HT1080 (cell line): ENCODE data around the gene PP2D1. TPM values are rescaled to one million over a fixed set of nuclear protein-coding genes. Genes with fewer than 3 reads are reported as not detected.

Experiments used
- DNase-seq: peaks from one replicate; pipeline ENCODE4 v3.0.0-alpha.2; 2015; ENCODE audit warnings: low read depth
- total RNA-seq: library from RNA; depleted of rRNA; stranded (reverse); fragments of >200 nt; shearing (Covaris generic); gene quantifications from 2 replicates; pipeline ENCODE4 v1.2.3, GENCODE V29; 2014

PP2D1 gene
- total RNA-seq, 1 experiment from 2014 or later, result not detected

DNA sequence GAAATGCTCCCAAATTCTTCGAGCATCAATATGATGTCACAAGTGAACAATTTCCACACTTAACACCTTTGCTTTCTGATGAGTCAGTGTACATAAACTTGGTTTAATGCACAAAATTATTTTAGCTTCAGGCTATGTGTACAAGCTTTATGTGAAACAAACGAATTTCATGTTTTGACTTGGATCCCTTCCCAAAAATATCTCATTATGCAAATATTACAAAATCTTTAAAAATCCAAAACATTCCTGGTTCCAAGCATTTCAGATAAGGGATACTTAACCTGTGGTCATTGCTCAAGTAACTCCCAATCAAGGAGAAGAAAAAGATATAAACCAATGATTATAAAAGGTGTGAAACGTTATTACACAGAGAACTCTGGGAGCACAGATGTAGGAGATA is 40.0 kb downstream of the PP2D1 start:
- DNase-seq, result no peak

DNA sequence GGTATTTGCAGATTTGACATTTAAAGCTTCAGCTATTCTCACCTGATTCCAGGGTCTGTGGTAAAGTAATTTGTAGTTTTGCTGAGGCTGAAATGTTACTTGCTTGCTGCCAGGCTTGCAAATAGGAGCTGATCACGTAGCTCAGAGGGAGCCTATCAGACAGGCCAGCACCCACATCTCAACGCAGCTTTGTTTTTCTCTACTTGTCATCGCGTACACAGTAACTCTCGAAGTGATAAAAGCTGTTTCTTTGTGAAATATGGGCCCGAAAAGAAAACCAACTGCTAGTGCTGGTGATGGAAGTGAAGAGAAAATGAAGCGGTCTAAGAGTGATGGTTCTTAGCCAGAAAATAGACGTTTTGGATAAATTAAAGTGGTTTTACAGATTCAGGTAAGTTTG is 41.7 kb downstream of the PP2D1 start:
- no peak for DNase-seq

DNA sequence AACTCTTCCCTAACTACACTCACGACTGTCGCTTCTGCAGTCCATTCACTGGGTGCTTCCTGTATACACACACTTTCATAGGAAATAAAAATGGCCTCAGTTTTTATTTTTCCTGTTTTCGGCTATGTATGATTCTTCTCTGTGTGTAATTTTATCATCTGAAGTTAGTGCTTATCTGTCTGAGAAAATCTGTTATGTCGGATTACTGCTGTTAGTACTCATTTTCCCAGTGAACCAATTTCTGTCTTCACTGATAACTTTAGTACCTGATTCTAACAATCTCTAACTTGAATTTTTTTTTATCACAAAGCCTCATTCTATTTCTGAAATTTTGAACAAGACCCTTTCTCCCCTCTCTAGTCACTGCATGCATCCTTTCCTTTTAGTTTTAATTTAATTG is 44.3 kb downstream of the PP2D1 start:
- no peak for DNase-seq

DNA sequence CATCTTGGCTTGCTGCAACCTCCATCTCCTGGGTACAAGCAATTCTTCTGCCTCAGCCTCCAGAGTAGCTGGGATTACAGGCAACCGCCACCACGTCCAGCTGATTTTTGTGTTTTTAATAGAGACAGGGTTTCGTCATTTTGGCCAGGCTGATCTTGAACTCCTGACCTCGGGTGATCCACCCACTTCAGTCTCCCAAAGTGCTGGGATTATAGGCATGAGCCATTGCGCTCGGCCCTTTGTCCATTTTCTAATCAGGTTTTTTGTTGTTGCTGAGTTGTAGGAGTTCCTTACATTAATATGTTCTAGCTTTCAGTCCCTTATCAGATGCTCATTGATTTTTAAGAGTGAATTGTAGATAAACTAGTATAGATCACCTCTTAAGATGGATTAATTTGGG is 44.9 kb downstream of the PP2D1 start:
- no peak for DNase-seq

DNA sequence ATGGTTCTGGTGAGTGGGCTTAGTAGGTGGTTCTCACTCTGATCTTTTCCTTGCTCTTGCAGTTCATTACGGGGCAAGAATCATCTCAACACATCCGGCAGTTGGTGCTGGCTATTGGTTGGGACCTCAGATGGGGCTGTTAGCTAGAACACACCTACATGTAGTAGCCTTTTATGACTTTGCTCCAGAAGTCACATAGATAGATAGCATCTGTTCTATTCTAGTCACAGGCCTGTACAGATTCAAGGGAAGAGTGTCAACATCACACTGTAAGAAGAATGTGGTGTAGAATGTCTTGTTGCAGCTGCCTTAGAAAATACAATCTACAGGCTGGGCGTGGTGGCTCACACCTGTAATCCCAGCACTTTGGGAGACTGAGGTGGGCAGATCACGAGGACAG is 50.1 kb downstream of the PP2D1 start:
- no peak for DNase-seq

DNA sequence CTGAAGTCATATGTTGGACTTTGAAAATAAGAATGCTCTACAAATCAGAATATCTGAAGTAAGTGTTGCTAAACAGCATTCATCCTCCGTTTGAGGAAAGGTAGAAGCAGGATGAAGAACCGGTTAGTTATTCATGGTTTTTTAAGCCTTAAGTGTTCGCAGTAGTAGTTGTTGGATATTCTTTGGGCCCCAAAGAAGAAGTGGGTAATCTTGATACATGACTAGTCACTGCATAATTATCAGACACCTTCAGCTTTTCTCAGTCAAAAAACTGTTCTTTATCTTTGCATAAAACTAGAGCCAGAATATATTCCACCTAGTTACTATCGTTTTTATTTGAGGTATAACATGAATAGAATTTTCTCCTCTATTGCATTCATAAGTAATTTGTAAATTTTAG is 51.4 kb downstream of the PP2D1 start:
- no peak for DNase-seq

DNA sequence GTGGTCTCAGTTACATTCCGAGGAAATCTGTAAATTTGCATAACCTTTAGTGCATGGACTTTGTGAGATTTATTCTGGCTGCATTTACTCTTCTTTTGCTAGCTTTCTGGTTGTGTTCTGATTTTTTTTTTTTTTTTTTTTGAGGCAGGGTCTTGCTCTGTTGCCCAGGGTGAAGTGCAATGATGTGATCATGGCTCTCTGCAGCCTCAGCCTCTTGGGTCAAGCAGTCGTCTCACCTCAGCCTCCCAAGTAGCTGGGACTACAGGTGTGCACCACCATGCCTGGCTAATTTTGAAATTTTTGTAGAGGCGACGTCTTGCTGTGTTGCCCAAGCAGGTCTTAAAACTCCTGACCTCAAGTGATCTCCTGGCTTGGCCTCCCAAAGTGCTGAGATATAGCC is 52.6 kb downstream of the PP2D1 start:
- no peak for DNase-seq

DNA sequence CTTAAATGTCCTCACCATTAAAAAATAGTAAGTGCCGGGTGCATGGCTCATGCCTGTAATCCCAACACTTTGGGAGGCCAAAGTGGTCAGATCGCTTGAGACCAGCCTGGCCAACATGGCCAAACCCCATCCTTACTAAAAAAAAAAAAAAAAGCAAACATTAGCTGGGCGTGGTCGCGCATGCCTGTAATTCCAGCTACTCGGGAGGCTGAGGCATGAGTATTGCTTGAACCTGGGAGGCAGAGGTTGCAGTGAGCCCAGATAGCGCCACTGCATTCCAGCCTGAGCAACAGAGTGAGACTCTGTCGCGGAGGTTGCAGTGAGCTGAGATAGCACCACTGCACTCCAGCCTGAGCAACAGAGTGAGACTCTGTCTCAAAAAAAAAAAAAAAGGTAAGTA is 54.7 kb downstream of the PP2D1 start:
- peak; percentile 1 for DNase-seq

DNA sequence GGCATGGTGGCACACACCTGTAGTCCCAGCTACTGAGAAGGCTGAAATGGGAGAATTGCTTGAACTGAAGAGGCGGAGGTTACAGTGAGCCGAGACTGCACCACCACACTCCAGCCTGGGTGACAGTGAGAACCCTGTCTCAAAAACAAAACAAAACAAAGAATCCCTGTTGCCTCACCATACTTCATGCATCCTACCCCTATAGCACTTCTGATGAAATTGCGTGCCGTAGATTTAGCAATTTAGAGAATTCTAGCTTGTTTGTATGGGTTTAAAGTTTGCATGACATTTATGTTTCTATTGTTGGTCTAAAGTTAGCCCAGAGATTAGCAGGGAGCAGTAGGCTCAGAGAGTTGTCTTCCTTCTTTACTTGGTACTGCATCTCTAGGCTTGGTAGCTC is 57.4 kb downstream of the PP2D1 start:
- no peak for DNase-seq

DNA sequence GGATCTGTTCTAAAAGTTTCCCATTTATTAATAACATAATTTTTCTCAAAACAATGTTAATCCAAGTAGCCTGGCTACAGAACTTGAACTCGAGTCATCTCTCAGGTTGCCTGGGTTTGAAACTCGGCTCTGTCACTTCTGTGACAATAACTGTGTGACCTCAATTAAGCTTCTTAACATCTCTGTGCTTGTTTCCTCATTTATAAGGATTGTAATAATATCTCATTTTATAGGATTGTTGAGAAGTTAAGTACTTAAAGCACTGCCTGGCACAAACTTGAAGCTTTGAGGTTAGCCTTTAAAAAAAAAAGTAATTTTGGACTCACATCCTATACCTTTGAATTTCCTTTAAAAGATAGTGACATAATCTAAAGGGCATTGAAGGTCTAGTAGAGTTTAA is 61.7 kb downstream of the PP2D1 start:
- no peak for DNase-seq

DNA sequence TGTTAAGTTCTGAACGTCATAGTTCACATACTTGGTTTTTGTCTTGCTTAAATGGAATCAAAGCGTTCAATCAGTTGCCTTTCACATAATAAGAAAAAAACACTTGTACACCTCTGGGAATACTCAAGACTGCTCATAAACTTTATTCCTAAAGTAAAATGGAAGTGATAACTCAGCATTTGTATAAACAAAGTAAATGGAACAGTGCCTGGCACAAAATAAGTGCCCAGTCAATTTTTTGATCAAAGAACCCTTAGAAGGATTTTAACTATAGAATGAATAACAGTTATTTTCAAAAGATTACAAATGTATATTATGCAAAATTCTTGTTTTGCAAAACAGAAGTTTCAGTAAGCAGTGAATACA is 63.9 kb downstream of the PP2D1 start:
- no peak for DNase-seq

DNA sequence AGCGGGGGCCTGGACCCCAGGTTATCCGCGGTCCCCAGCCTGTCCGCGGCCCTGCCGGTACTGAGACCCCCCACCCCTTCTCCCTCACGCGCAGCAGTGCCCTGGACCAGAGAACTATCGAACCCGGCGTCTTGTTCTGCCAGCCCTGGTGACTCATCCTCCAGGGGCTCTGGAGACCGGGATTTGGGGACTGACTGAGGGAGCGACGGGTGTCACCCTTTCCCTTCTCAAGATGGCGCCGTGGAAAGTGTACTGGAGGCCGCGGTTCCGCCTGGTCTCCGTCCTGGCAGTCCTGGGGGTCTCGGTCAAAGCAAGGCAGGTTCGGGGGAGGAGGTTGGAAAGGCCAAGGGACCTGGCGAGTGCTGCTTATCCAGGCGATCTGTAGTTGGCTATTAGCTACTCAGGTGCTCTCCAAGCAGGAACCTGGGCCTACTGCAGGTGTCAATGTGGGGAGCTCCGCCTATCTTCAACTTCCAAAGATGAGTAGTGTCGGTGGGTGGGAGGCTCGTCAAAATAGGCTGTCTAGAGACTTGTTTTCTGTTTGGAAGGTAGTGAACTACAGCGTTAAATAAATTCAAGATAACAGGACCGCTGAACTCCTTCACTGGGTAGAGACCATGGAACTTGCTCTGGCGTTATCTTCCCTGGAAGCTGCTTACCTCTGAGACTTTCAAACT is 64.4 kb downstream of the PP2D1 start:
- DNase-seq, result peak; percentile 51

DNA sequence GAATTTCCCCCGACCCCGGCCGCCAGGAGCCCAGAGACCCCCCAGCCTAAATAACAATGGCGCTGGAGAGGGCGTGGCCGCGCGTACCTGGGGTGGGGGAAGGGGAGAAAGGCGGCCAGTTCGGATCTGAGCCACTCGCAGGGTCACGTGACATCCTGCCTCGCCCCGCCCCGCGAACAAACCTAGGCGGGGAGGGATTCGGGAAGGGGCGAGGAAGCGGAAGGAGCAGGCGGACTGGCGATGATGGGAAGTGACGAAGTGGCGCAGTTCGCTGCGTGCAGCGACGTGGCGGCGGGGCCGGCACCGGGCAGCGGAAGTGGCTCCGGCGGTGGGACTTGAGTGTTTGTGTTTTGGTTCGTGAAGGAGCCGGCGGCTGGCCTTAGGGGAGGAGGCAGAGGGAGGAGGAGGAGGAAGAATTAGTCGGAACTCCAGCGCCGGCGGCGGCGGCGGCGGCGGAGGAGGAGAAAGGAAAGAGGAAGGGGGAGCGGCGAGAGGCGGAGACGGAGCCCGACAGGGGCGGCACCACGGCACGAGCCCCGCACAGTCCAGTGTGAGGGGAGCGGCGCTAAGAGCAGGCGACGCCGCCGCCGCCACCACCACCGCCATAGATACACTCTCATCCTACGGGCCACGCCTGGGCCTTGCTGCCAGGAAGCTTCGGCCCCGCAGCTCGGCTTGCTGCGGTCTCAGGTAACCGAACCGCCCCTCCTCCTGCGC is 65.1 kb downstream of the PP2D1 start, which contains the start of gene RAB5A:
Gene RAB5A, plus strand, starts transcription at position 266 of the 717 bp plus-strand sequence. CDS start 3,802 bp downstream, outside the sequence.
- peak; percentile 99 for DNase-seq

DNA sequence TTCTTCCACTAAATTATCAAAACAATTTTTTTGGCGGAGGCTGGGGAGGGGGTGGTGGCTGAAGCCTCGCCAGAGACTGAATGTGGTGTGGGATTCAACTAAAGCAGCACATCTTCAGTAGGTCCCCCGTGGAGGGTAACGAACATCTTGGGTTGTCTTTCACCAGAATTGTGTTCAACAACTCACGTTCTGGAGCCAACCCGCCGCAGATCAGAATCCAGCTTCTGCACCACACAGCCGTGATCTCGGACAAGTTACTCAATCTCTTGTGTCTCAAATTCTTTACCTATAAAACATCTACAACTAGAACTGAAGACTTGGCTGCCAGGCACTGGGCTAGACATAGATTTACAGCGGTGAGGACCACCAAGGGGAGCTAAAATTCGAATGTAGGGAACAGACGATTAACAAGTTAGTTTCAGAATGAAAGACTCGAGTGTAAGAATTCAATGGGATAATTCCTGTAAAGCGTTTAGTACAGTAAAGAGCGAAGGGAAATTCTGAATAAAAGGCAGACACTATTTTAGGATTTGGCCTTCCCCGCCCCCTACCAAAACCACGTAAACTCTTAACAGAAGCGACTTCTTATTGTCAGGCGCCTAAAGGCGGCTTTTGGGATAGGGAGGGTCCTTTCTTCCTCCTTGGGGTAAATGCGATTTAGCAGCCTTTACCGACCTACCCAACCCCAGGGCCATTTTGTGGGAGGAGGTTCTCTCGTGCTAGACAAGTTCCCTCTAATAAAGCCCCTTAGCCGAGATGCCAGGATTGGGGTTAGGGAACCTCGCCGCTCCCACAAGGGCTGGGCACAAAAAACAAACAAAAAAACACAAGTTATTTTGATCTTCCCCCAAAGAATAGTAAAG is 65.9 kb downstream of the PP2D1 start:
- DNase-seq, result no peak

DNA sequence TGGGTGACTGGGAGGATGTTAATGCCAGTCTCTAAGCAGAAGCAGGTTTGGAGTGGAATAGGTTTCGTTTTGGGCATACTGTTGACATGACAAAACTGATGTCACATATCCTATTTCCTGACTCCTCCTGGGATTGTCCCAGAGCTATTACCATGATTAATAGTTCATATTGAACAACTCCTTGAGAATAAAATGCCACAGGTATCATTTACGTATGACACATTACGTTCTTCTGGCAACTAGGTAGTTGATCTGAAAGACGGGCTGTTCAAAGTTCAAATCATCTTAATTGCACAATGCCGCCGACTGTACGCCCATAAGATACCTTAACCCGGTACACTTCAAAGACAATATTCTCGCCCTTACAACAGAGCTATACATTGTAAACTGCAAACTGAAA is 66.5 kb downstream of the PP2D1 start:
- no peak for DNase-seq

DNA sequence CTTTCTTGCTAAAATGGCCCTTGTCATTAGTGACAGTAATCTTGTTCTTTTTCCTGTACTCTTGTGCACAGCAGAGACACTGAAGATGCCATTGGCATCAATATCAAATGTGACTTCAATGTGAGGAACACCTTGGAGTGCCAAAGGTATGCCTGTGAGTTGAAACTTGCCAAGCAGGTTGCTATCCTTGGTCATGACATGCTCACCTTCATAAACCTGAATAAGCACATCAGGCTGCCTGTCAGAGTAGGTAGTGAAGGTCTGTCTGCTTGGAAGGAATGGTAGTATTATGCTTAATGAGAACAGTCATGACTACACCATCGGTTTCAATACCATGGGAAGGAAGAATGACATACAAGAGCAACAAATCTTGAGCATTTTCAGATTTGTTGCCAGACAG is 71.4 kb downstream of the PP2D1 start:
- no peak for DNase-seq

DNA sequence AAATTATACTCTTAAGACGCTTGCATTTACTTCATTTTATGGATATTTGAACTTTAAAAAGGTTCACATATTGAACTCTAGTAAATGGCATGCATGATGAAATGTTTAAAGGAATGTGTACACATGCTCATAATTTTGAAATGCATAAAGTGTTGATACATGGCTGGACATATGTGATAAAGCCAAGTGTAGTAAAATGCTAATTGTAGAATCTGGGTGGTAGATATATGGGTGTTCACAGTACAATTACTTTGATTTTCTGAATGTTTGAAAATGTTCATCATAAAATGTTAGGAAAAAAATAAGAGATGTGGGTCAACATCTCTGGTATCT is 73.8 kb downstream of the PP2D1 start:
- DNase-seq, result no peak

DNA sequence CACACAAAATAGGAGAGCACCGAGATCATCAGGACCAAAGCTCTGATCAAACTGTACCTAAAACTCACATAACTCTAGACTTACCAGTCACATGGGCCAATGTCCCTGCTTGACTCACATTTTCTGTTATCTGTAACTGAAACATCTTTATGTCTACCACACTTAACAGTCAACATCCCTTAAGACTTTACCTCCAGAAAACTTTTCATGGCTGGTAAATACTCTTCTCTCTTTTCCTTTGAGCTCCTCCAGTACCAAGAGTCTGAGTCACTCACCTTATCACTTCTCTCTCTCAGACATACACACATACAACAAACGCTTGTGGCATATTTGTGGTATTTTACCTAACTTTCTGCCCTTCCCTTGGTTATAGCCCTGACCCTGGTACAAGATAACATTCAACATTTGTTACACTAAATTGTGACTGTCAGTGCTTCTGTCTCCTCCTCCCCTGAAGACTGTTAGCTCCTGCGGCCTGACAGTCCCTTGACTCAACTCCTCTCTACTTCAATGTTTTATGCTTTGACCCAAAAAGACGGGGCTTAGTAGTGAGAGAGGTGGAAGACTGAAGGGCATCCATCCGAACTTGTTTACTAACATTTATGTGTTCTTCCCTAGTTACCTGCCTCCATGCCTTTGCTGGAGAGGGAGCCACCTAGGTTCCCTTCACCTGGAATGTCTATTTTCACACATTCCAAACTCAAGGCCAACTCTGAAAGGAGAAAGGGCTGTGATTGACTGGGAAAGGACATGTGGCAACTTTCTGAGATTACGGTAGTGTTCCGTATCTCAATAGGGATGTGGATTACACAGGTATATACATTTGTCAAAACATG is 74.4 kb downstream of the PP2D1 start:
- DNase-seq, result peak; percentile 64
